ENCODE results near the gene ZYG11B.
"Not testable (repeated sequence)": the region's sequence is repeated elsewhere in the genome, so short reads cannot be mapped to it uniquely, and the experiment has no call there.

ZYG11B gene

GRCh38 chr1:52856026-52856425, 129.8 kb downstream of the ZYG11B start:
- no peak for DNase-seq

- no peak for DNase-seq
These were observed 131.2 kb downstream of the ZYG11B start for GRCh38 chr1:52857443-52857842.

DNA sequence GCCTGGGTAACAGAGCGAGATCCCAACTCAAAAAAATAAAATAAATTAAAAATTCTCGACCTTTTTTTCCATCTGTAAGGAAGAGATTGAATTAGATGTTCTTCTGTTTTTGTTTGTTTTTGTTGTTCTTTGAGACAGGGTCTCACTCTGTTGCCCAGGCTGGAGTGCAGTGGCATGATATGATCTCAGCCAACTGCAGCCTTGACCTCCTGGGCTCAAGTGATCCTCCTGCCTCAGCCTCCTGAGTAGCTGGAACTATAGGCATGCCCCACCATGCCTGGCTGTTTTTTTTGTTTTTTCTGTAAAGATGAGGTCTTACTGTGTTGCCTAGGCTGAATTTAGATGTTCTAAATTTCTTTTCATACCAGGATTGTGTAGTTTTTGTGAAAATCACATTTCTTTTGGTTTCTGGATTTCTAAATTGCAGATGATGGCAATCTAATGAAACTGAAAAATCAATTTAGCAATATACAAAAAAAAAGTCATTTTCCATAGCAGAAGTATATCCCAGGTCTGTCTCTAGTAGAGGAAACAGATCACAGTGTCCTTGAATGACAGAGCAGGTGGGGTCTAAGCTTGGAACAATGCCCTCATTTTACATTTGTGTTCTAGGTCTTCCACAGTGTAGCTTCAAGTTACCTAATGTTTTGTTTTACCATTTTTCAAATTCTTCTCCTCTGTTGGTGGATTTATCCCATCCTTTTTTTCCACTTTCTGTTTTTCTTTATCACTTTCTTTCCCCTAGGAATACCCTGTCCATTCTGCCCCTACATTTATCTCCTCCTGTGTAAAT, 136.6 kb downstream of the ZYG11B start:
- DNase-seq = no peak

GRCh38 chr1:52867087-52867863, 141.0 kb downstream of the ZYG11B start:
- no peak for DNase-seq

- DNase-seq = not testable (repeated sequence)
These were observed 143.5 kb downstream of the ZYG11B start for GRCh38 chr1:52869727-52870126.

GRCh38 chr1:52876843-52877242, 150.6 kb downstream of the ZYG11B start:
- no peak for DNase-seq
